H1 (cell line): Measurements from ENCODE around the gene MPP2. TPM values are rescaled to one million over a fixed set of nuclear protein-coding genes. Genes with fewer than 3 reads are reported as not detected.
A peak's percentile ranks its signal among the peaks of the same experiment; 100 is the strongest.

ENCODE experiments used
- ASH2L ChIP-seq: fragments of 200-600, 300-600 bp; sonication (generic); IDR thresholded peaks from one replicate; pipeline ENCODE4 v1.7.1; 2017; ENCODE audit warnings: low read length
- BCL11A ChIP-seq, 2 experiments: IDR thresholded peaks; one replicate each; pipeline ENCODE4 v1.6.1; 2011; ENCODE audit warnings: low read depth in 2 of 2, low read length in 2 of 2, mild to moderate bottlenecking in 2 of 2
- CBX5 ChIP-seq: fragments of 300-800, 300-1000 bp; sonication (generic); IDR thresholded peaks from 2 replicates; pipeline ENCODE4 v1.7.1; 2016; ENCODE audit warnings: antibody characterized with exemption, low read length, low read depth
- CBX8 ChIP-seq: fragments of 300-800, 300-1000 bp; sonication (generic); IDR thresholded peaks from 2 replicates; pipeline ENCODE4 v1.7.1; 2016; ENCODE audit warnings: low read depth, low read length, borderline replicate concordance
- CEBPB ChIP-seq: IDR thresholded peaks from 2 replicates; pipeline ENCODE4 v1.6.1; 2012; ENCODE audit warnings: low read depth, low read length
- CHD2 ChIP-seq: IDR thresholded peaks from 2 replicates; pipeline ENCODE4 v1.6.1; 2012; ENCODE audit warnings: low read length, improper control_type of control experiment
- CTBP2 ChIP-seq: IDR thresholded peaks from 2 replicates; pipeline ENCODE4 v1.7.0; 2011; ENCODE audit warnings: borderline replicate concordance, mild to moderate bottlenecking, moderate library complexity, mixed read lengths, low read length; ENCODE audit not compliant: insufficient read depth, insufficient read length
- EZH2 ChIP-seq: fragments of 200-600 bp; sonication (generic); IDR thresholded peaks from 2 replicates; pipeline ENCODE4 v1.7.1; 2012; ENCODE audit warnings: low read depth, mild to moderate bottlenecking, moderate library complexity, low read length, inconsistent platforms; ENCODE audit not compliant: severe bottlenecking
- FOSL1 ChIP-seq: IDR thresholded peaks from 2 replicates; pipeline ENCODE4 v1.6.1; 2011; ENCODE audit warnings: mild to moderate bottlenecking, low read depth, low read length, moderate library complexity; ENCODE audit not compliant: insufficient read depth
- GABPA ChIP-seq: IDR thresholded peaks from 2 replicates; pipeline ENCODE4 v1.6.1; 2011; ENCODE audit warnings: mild to moderate bottlenecking, low read length, moderate library complexity, borderline replicate concordance; ENCODE audit not compliant: insufficient read depth
- GTF2F1 ChIP-seq: IDR thresholded peaks from 2 replicates; pipeline ENCODE4 v1.6.1; 2012; ENCODE audit warnings: low read depth, low read length, improper control_type of control experiment, borderline replicate concordance
- JUND ChIP-seq: IDR thresholded peaks from 2 replicates; pipeline ENCODE4 v1.6.1; 2011; ENCODE audit warnings: mild to moderate bottlenecking, improper control_type of control experiment, low read length
- KDM5A ChIP-seq: fragments of 200-600 bp; IDR thresholded peaks from 2 replicates; pipeline ENCODE4 v1.7.1; 2012; ENCODE audit warnings: mild to moderate bottlenecking, low read length, inconsistent platforms, mixed read lengths
- MAX ChIP-seq: IDR thresholded peaks from 2 replicates; pipeline ENCODE4 v1.6.1; 2012; ENCODE audit warnings: inconsistent platforms
- NANOG ChIP-seq: IDR thresholded peaks from 2 replicates; pipeline ENCODE4 v1.6.1; 2011; ENCODE audit warnings: low read length, low read depth, mild to moderate bottlenecking, inconsistent platforms; ENCODE audit not compliant: insufficient read depth, poor library complexity, severe bottlenecking
- POLR2A ChIP-seq, 2 experiments: IDR thresholded peaks; 1 replicate in 1 of 2; 2 replicates in 1 of 2; pipeline ENCODE4 v1.6.1; 2011; ENCODE audit warnings: low read depth in 2 of 2, low read length in 2 of 2, mild to moderate bottlenecking in 2 of 2; ENCODE audit errors: control extremely low read depth in 1 of 2
- RBBP5 ChIP-seq: IDR thresholded peaks from 2 replicates; pipeline ENCODE4 v1.7.1; 2012; ENCODE audit warnings: low read depth, mild to moderate bottlenecking, inconsistent platforms, low read length, moderate library complexity, borderline replicate concordance
- RFX5 ChIP-seq: IDR thresholded peaks from 2 replicates; pipeline ENCODE4 v1.6.1; 2011; ENCODE audit warnings: low read depth, low read length, improper control_type of control experiment, borderline replicate concordance
- SIRT6 ChIP-seq: IDR thresholded peaks from one replicate; pipeline ENCODE4 v1.7.1; 2012; ENCODE audit warnings: low read length, inconsistent platforms
- SIX5 ChIP-seq: IDR thresholded peaks from 2 replicates; pipeline ENCODE4 v1.6.1; 2011; ENCODE audit warnings: mild to moderate bottlenecking, low read depth, low read length
- SP4 ChIP-seq: IDR thresholded peaks from 2 replicates; pipeline ENCODE4 v1.6.1; 2012; ENCODE audit warnings: low read length, inconsistent platforms
- TAF1 ChIP-seq: IDR thresholded peaks from 2 replicates; pipeline ENCODE4 v1.6.1; 2011; ENCODE audit warnings: mild to moderate bottlenecking, low read depth, low read length
- TAF7 ChIP-seq: optimal IDR thresholded peaks from 2 replicates; pipeline ENCODE3; 2011; ENCODE audit warnings: low read depth, mild to moderate bottlenecking, inconsistent platforms, low read length, moderate library complexity, borderline replicate concordance
- TEAD4 ChIP-seq: IDR thresholded peaks from 2 replicates; pipeline ENCODE4 v1.6.1; 2012; ENCODE audit warnings: low read depth, low read length, inconsistent platforms, mixed read lengths
- YY1 ChIP-seq: IDR thresholded peaks from 2 replicates; pipeline ENCODE4 v1.6.1; 2011; ENCODE audit warnings: low read depth, mild to moderate bottlenecking, low read length
- polyA plus RNA-seq, 7 experiments: library from polyadenylated mRNA; depleted of rRNA in 3 of 7; stranded (reverse) in 5 of 7; unstranded in 2 of 7; fragments of >200 nt in 5 of 7; fragments of 200-250 nt in 2 of 7; gene quantifications; 1 replicate in 5 of 7; 2 replicates in 1 of 7; 4 replicates in 1 of 7; pipeline versions ENCODE4 v1.2.1 to v1.2.3, GENCODE V29; 2011 to 2013; ENCODE audit warnings: missing spikeins in 2 of 7, mixed read lengths in 2 of 7
- total RNA-seq: library from RNA; stranded (reverse); fragmentation: NEBNext Ultra II Directional; extraction: Animal tissue kit (Norgen Biotek cat#: 25700); gene quantifications from 2 replicates; pipeline ENCODE4 v1.2.1, GENCODE V29; 2021

Gene MPP2
- total and polyA plus RNA-seq, 2 of the 8 experiments (the other 6 are each of a cell fraction or from before 2014, with no cell fraction given) = 30.9 to 34.1 TPM

- TF ChIP-seq SP4 (no peak), GABPA (peak; percentile 75; the same call in 1 of the 2 replicates), CTBP2 (no peak), MAX (0 out of 2 replicates have a peak, but pooled peaks have one; percentile 55), ASH2L (no peak), CBX5 (no peak), CEBPB (no peak), POLR2A (IDR thresholded peaks at IDR 0.05; ENCODE audit: control extremely low read depth in 1 of 2, low read depth in 2 of 2, low read length in 2 of 2) (no peak), FOSL1 (no peak), NANOG (no peak), RFX5 (no peak), EZH2 (no peak), TAF7 (no peak), RBBP5 (no peak), KDM5A (no peak), YY1 (0 out of 2 replicates have a peak, but pooled peaks have one; percentile 33), GTF2F1 (no peak), SIRT6 (no peak), BCL11A (IDR thresholded peaks at IDR 0.05; ENCODE audit: low read depth in 2 of 2, low read length in 2 of 2) (no peak), TEAD4 (peak; percentile 95), CBX8 (no peak), TAF1 (no peak), JUND (0 out of 2 replicates have a peak, but pooled peaks have one; percentile 13), SIX5 (no peak), CHD2 (no peak)
Measured at GRCh38 chr17:43878260-43879175, 28.8 kb downstream of the MPP2 start (continued).
